ENCODE results near the gene FAM111B.
"Not testable (repeated sequence)": the region's sequence is repeated elsewhere in the genome, so short reads cannot be mapped to it uniquely, and the experiment has no call there.

GRCh38 chr11:59063996-59064727 is 42.9 kb upstream of the FAM111B start:
- TF ChIP-seq CTCF (IDR thresholded peaks at IDR 0.05 in 2 of 3, conservative IDR thresholded peaks at IDR 0.05 in 1 of 3; ENCODE audit: borderline replicate concordance in 1 of 3, insufficient read depth in 1 of 3, low read depth in 2 of 3, low read length in 2 of 3); POLR2AphosphoS5 (IDR thresholded peaks at IDR 0.05; ENCODE audit: low read depth, low read length); EZH2phosphoT487 (IDR thresholded peaks at IDR 0.05; ENCODE audit: borderline replicate concordance); RAD21 (IDR thresholded peaks at IDR 0.05; ENCODE audit: low read depth); CEBPB (IDR thresholded peaks at IDR 0.05; ENCODE audit: low read depth); REST (IDR thresholded peaks at IDR 0.05; ENCODE audit: low read depth); FOSL1 (IDR thresholded peaks at IDR 0.05; ENCODE audit: low read depth); TCF7L2 (IDR thresholded peaks at IDR 0.05; ENCODE audit: borderline replicate concordance, extremely low read depth, insufficient read depth, insufficient read length); ZNF274 (IDR thresholded peaks at IDR 0.05; ENCODE audit: low read depth, low read length); MAX (IDR thresholded peaks at IDR 0.05); ZBTB33 (IDR thresholded peaks at IDR 0.05; ENCODE audit: extremely low read depth, insufficient replicate concordance, low read length); EZH2 (IDR thresholded peaks at IDR 0.05); SRF (IDR thresholded peaks at IDR 0.05; ENCODE audit: low read depth); POLR2A (IDR thresholded peaks at IDR 0.05; ENCODE audit: borderline replicate concordance, extremely low read depth, insufficient read depth, insufficient read length): not testable (repeated sequence)

Measured in HCT116 (cell line).